SW 1271 (cell line): ENCODE measurements around the gene SSC5D.
"Not testable (repeated sequence)": the region's sequence is repeated elsewhere in the genome, so short reads cannot be mapped to it uniquely, and the experiment has no call there.

Experiments
- DNase-seq, 2 experiments: peaks; one replicate each; lab custom pipeline; 2025; lab: John Stamatoyannopoulos, UW

Gene SSC5D

GRCh38 chr19:55503502-55504251, 15.4 kb downstream of the SSC5D start:
- DNase-seq: peak; percentile 49 to 75

GRCh38 chr19:55504252-55504603, 16.0 kb downstream of the SSC5D start:
- no peak for DNase-seq

- no peak for DNase-seq
Observed at GRCh38 chr19:55504981-55505380, 16.7 kb downstream of the SSC5D start.

- no peak for DNase-seq
Observed at GRCh38 chr19:55508120-55508519, 19.9 kb downstream of the SSC5D start.

- peak; percentile 40 to 77 for DNase-seq
Observed at GRCh38 chr19:55516878-55517620, 28.8 kb downstream of the SSC5D start.

- DNase-seq: no peak
Observed at GRCh38 chr19:55519451-55520311, 31.4 kb downstream of the SSC5D start.

GRCh38 chr19:55520691-55521292, 32.6 kb downstream of the SSC5D start:
- DNase-seq: no peak

GRCh38 chr19:55525289-55526101, 37.3 kb downstream of the SSC5D start:
- DNase-seq: no peak

GRCh38 chr19:55526216-55527196, 38.3 kb downstream of the SSC5D start:
- no peak for DNase-seq

GRCh38 chr19:55527197-55528029, 39.2 kb downstream of the SSC5D start:
- no peak for DNase-seq

GRCh38 chr19:55528030-55528803, 40.0 kb downstream of the SSC5D start:
- no peak for DNase-seq

- no peak for DNase-seq
Observed at GRCh38 chr19:55529636-55530234, 41.5 kb downstream of the SSC5D start.

GRCh38 chr19:55530996-55531395, 42.8 kb downstream of the SSC5D start:
- no peak for DNase-seq

GRCh38 chr19:55534280-55534679, 46.0 kb downstream of the SSC5D start:
- DNase-seq: not testable (repeated sequence)

GRCh38 chr19:55535173-55535964, 47.1 kb downstream of the SSC5D start:
- no peak for DNase-seq

GRCh38 chr19:55535965-55536350, 47.7 kb downstream of the SSC5D start:
- DNase-seq: no peak

GRCh38 chr19:55536366-55536765, 48.1 kb downstream of the SSC5D start:
- no peak for DNase-seq
